Stomach (tissue), 4 donors: ENCODE results near the gene DPYD.

Experiments used
- CTCF ChIP-seq, 7 experiments: fragments of 450-650 bp in 4 of 7; fragments of 200-600 bp in 3 of 7; sonication (generic) in 3 of 7; IDR thresholded peaks; one replicate each; pipeline ENCODE4 v1.5.1; 2016 to 2019; ENCODE audit warnings: antibody characterized with exemption in 7 of 7, control low read depth in 2 of 7, mild to moderate bottlenecking in 1 of 7
- POLR2A ChIP-seq, 4 donors: fragments of 450-650 bp; IDR thresholded peaks; one replicate each; pipeline ENCODE4 v1.6.1; 2016; ENCODE audit warnings: antibody characterized with exemption in 4 of 4, control low read depth in 2 of 4, mild to moderate bottlenecking in 1 of 4, moderate library complexity in 1 of 4
- POLR2AphosphoS5 ChIP-seq, 3 donors: sonication (generic); formaldehyde crosslinking; IDR thresholded peaks; one replicate each; pipeline ENCODE4 v1.6.1; 2016; ENCODE audit warnings: antibody characterized with exemption in 3 of 3

- TF ChIP-seq CTCF (IDR thresholded peaks at IDR 0.05) (no peak), POLR2A (IDR thresholded peaks at IDR 0.05) (no peak), POLR2AphosphoS5 (IDR thresholded peaks at IDR 0.05) (no peak)
Observed at GRCh38 chr1:97042551-97042950, 878.3 kb downstream of the DPYD start.
